ENCODE data around the gene PPFIA4.
"Not testable (repeated sequence)": the region's sequence is repeated elsewhere in the genome, so short reads cannot be mapped to it uniquely, and the experiment has no call there.

Gene PPFIA4

GRCh38 chr1:203017061-203017460 lies 9.2 kb upstream of the PPFIA4 start:
- DNase-seq (ENCODE audit: low read depth in 2 of 2, low spot score in 1 of 2), result no peak

- DNase-seq (ENCODE audit: low read depth in 2 of 2, low spot score in 1 of 2), result no peak
These were observed 8.6 kb upstream of the PPFIA4 start for GRCh38 chr1:203017692-203018091.

DNA sequence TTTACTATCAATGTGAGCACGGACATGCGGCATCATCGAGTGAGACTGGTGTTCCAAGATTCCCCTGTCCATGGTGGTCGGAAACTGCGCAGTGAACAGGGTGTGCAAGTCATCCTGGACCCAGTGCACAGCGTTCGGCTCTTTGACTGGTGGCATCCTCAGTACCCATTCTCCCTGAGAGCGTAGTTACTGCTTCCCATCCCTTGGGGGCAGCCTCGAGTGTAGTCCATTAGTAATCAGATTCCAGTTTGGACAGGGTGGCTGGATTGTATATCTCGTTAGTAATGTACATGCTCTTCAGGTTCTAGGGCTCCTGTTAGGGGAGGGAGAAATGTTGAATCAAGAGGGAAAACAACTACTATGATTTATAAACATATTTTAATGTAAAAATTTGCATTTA lies 3.4 kb upstream of the PPFIA4 start:
- DNase-seq (ENCODE audit: low read depth in 2 of 2, low spot score in 1 of 2), result not testable (repeated sequence)

GRCh38 chr1:203025686-203026030 lies 633 bp upstream of the PPFIA4 start:
- DNase-seq (ENCODE audit: low read depth in 2 of 2, low spot score in 1 of 2), result no peak

- DNase-seq (ENCODE audit: low read depth in 2 of 2, low spot score in 1 of 2), result no peak
These were observed 674 bp downstream of the PPFIA4 start for GRCh38 chr1:203026666-203027663.

- no peak for DNase-seq (ENCODE audit: low read depth in 2 of 2, low spot score in 1 of 2)
These were observed 1.9 kb downstream of the PPFIA4 start for GRCh38 chr1:203028067-203028783.

GRCh38 chr1:203028784-203029553 lies 2.7 kb downstream of the PPFIA4 start:
- no peak for DNase-seq (ENCODE audit: low read depth in 2 of 2, low spot score in 1 of 2)

- DNase-seq (ENCODE audit: low read depth in 2 of 2, low spot score in 1 of 2), result no peak
These were observed 5.2 kb downstream of the PPFIA4 start for GRCh38 chr1:203031467-203031866.

- DNase-seq (ENCODE audit: low read depth in 2 of 2, low spot score in 1 of 2), result no peak
These were observed 7.0 kb downstream of the PPFIA4 start for GRCh38 chr1:203033287-203033686.

DNA sequence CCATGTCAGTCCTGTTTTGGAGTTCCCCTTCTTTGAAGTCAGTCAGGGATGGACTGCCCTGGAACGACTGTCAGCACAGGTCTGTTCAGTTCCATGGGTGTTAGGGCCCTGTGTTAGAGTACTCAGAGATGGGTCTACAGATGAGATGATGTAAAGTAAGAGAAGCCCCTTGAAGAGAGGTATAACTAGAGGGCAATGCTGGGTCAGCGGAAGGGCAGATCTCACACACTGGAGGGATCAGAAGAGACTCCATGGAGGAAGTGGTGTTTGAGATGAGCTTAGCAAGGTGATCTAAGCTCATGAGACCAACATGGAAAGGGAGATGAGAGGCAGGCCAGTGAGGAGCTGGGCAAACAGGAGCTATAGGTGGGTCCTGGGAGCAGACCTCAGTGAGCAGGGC lies 7.6 kb downstream of the PPFIA4 start:
- no peak for DNase-seq (ENCODE audit: low read depth in 2 of 2, low spot score in 1 of 2)

DNA sequence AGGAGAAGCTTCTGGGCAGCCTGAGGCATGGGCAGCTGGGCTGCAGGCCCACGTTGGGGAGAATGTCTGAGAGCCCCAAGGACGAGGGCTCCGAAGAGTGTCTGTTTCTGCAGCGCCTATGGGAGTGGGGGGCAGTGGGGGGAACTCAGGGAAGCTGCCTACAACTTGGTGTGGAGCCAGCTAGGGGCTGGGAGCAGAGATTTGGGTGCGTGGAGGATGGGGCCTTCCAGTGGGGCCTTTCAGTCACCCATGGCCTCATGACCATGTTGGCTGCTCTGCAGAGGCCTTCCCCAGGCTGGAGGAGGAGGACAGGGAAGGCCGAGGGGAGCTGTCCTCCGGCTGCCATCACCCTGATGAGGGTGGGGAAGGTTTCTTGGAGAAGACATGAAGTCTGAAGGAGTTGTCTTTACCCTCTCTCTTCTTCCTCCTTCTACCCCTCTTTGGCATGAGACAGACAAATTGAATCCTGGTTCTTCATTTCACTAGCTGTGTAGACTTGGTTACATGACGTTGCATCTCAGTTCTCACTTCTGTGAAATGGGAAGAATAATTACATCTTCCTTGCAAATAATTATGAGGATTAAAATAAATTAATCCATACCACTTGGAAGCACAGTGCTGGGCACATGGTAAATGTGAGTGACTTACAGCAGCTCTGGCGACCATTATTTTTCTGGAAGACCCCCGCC lies 8.3 kb downstream of the PPFIA4 start:
- DNase-seq (ENCODE audit: low read depth in 2 of 2, low spot score in 1 of 2), result no peak

DNA sequence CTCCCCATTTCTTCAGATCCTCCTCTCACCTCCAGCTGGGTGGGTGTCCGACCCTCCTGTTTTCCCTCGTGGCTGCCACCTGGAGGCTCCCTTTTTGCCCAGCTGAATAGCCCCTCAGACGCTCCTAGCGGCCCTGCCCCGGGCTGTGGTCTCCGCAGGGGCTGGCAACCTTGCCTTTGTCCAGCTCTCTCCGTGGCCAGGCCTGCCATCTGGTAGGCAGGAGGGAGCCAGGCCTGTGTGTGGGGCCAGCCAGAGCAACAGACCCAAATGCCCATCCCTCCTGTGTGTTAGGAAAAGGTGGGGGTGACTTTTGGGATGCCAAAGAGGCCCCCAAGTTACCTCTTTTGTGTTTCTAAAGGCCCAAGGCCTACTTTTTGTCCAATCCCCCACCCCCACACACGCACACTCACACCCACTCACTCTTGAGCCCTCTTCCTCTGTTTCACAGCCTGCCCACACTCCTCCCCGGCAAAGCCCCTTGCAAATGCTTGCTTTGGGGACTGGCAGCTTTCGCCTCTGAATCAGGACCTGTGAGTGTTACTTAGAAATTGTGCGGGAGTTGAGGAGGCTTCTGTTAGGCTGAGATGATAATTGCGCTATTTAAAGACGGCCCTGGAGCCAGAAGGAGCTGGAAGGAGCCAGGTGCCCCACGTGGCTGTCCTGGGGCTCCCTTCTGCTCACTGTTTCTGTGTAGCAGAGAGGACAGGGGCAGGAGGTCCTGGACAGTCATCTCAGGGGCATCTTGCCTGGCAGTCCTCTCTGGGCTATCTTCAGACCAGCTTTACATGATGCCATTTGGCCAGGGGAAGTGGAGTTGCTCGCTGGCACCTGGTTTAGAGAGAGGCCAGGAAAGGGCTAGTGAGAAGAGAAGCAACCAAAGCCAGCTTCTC lies 9.1 kb downstream of the PPFIA4 start:
- DNase-seq (ENCODE audit: low read depth in 2 of 2, low spot score in 1 of 2), result no peak

DNA sequence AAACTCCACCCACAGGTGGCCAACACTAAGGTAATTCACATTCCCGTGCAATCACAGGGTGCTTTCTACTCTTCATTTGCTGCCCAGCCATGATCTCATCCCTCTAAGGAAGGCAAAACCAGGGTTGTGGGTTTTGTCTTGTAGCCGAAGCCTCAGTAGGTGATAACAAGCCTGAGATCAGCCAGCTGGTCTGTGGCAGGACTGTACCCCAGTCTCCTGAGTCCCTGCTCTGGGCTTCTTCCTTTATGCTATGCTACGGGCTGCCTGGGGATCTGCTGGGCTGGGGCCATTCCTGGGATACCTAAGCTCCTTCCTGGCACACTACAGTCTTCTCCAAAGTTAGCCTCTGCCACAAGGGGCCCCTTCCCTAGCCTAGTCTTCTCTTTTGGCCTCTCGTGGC lies 9.8 kb downstream of the PPFIA4 start:
- no peak for DNase-seq (ENCODE audit: low read depth in 2 of 2, low spot score in 1 of 2)

- no peak for DNase-seq (ENCODE audit: low read depth in 2 of 2, low spot score in 1 of 2)
These were observed 10.2 kb downstream of the PPFIA4 start for GRCh38 chr1:203036537-203036936.

- no peak for DNase-seq (ENCODE audit: low read depth in 2 of 2, low spot score in 1 of 2)
These were observed 11.4 kb downstream of the PPFIA4 start for GRCh38 chr1:203037509-203038190.

DNA sequence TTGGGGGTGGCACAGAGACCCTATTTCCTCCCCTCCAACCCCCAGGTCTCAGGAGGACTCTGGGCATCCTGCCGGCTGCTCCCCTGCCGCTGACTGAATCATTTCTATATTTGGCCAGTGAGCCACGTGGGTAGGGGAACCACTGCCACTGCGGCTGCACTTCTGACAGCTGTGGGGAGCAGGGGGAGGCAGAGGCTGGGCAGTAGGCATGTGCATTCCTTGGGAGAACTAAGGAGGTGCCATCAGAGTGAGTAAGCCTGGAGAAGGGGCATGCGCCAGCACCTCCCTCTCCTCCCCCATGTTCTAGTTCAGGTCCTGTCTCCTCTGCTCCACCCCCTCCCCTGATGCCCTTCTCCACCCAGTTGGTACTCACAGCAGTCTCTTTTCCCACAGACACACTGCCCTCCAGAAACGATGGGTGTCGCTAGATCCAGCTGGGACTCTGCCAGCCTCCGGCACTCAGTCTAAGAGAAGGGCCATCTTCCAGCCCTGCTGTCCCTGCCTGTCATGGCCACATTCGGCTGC lies 12.0 kb downstream of the PPFIA4 start:
- no peak for DNase-seq (ENCODE audit: low read depth in 2 of 2, low spot score in 1 of 2)

DNA sequence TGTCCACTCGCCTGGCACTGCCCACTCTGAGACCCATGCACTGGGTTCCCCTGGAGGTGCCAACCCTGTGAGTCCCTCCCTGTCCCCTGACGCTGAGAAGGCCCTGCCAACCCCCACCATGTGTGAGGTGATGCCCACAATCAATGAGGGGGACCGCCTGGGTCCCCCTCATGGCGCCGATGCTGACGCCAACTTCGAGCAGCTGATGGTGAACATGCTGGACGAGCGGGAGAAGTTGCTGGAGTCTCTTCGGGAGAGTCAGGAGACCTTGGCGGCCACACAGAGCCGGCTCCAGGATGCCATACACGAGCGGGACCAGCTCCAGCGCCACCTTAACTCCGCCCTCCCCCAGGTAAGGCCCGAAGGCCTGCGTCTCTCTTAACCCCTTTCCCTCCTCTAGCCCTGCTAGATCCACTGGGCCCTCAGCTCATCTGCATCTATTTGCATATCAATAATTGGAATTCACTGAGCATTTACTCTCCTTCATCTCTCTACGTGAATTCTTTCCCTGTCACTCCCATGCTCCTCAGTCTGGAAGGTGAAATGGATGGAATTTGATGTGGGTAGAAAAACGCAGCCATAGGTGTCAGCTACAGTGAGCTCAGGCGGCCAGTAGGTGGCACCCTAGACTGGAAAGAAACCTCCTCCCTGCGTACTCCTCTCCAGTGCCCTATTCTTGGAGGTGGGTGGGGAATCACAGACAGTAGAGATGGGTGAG lies 12.8 kb downstream of the PPFIA4 start:
- peak; percentile 19 to 44 for DNase-seq (ENCODE audit: low read depth in 2 of 2, low spot score in 1 of 2)
